GM12865 (cell line): Measurements from ENCODE around the gene PAPSS2.
"Not testable (repeated sequence)": the region's sequence is repeated elsewhere in the genome, so short reads cannot be mapped to it uniquely, and the experiment has no call there.

ENCODE experiments used
- DNase-seq: peaks from one replicate; pipeline ENCODE4 v3.0.0; 2010; ENCODE audit warnings: low read depth
- H3K4me3 ChIP-seq: 2 replicates; pipeline ENCODE4 v1.5.1; 2011; ENCODE audit warnings: mild to moderate bottlenecking, low read depth, low read length, control low read depth
- TF ChIP-seq, protein P1 (sequence below): IDR thresholded peaks from 2 replicates; pipeline ENCODE4 v1.5.1; 2011; ENCODE audit warnings: low read length, control low read depth, low read depth, inconsistent platforms; ENCODE audit not compliant: insufficient read depth; ENCODE audit errors: missing control alignments

Gene PAPSS2

DNA sequence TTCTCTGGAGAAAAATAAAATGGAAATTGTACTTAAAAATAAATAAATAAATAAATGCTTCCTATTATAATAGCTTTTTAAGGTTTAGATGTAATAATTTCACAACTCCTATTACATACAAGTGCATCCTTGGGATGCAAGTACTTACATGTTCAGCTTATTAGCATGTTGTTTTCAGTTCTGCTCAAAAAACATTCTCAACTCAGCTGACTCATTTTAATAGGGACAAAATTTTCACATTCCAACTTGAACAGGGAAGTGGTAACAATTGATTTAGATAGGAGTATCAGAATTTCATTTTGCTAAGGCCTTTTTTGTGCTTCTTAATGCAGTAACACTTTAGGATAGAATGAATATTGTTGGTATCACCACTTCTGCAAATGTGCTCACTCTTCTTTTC is 16.7 kb upstream of the PAPSS2 start:
- no peak for DNase-seq
- TF ChIP-seq, protein P1, sequence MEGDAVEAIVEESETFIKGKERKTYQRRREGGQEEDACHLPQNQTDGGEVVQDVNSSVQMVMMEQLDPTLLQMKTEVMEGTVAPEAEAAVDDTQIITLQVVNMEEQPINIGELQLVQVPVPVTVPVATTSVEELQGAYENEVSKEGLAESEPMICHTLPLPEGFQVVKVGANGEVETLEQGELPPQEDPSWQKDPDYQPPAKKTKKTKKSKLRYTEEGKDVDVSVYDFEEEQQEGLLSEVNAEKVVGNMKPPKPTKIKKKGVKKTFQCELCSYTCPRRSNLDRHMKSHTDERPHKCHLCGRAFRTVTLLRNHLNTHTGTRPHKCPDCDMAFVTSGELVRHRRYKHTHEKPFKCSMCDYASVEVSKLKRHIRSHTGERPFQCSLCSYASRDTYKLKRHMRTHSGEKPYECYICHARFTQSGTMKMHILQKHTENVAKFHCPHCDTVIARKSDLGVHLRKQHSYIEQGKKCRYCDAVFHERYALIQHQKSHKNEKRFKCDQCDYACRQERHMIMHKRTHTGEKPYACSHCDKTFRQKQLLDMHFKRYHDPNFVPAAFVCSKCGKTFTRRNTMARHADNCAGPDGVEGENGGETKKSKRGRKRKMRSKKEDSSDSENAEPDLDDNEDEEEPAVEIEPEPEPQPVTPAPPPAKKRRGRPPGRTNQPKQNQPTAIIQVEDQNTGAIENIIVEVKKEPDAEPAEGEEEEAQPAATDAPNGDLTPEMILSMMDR: no peak
- H3K4me3 ChIP-seq: no peak overlapping the region

DNA sequence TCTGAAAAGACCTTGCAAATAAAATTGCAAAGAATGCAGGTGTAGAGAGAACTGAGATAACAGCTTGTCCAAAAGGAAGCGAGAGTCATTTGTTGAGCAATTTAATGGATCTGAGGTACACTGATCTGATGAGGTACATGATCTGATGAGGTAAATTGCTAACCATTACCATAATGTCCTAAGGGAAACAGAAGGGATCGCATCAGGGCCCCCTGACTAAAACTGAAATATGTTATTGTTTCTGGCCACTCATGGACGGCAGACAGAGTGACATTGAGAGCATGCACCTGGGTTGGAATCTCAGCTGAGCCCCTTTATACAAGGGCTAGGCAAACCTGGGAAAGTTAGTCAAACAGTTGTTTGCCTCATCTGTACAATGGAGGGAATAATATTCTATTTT is 15.8 kb upstream of the PAPSS2 start:
- H3K4me3 ChIP-seq: no peak overlapping the region
- TF ChIP-seq, protein P1: no peak
- DNase-seq: no peak

DNA sequence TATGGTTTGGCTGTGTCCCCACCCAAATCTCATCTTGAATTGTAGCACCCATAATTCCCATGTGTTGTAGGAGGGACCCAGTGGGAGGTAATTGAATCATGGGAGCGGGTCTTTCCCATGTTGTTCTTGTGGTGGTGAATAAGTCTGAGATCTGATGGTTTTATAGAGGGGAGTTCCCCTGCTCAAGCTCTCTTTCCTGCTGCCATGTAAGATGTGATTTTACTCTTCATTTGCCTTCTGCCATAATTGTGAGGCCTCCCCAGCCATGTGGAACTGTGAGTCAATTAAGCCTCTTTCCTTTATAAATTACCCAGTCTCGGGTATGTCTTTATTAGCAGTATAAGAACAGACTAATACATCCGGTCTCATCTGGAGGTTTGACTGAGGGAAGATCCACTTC is 15.2 kb upstream of the PAPSS2 start:
- DNase-seq, H3K4me3 ChIP-seq: not testable (repeated sequence)

DNA sequence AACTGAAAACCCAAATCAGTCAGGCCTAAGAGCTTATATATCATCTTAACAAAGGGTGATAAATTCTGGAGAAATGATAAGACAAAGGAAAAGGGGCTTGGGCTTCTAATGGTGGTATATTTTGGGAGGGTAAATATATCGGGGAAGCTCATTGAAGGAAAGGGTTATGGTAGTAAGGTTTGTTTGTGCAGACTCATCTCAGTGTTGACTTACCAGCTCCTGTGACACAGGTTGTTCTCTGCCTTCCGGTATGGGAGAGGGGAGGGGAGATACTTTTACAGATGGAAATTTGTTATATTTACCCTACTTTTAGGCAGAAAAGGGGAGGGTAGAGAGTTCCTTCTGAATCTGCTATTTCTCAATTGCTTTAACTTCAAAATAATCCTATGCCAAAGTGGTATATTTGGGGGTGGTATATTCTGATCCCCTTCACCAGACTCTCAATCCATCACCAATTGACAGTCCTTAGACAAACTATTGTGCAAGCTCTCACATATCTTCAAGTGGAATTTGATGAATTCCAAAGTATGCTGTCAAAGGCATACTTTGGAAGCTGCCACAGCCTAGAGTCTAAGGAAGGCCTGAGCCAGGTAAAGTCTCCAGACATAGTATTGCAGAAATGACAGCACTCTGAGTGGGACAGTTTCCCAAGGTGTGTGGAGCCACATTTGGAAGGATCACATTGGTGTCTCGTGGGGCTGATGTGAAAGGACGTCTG is 13.3 kb upstream of the PAPSS2 start:
- no peak for DNase-seq
- TF ChIP-seq, protein P1: no peak
- no peak overlapping the region for H3K4me3 ChIP-seq

DNA sequence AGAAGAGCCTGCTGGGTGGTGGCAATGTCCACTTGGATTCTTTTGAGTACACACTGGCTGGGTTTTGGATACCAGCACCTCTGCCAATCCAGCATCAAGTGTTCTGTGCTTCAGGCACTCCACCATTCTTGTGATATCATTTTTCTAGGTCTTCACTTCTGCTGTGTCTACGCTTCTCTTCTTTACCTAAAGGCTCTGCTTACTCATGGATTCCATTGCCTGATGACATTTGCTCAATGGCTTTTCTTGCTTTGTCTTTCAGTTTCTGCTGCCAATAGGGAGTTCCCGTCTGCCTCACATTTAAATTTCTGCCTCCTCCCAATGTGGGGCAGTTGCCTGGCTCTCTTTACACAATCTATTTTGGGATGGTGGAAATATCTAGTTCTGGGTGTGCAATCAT is 12.7 kb upstream of the PAPSS2 start:
- no peak overlapping the region for H3K4me3 ChIP-seq
- TF ChIP-seq, protein P1: no peak
- no peak for DNase-seq

DNA sequence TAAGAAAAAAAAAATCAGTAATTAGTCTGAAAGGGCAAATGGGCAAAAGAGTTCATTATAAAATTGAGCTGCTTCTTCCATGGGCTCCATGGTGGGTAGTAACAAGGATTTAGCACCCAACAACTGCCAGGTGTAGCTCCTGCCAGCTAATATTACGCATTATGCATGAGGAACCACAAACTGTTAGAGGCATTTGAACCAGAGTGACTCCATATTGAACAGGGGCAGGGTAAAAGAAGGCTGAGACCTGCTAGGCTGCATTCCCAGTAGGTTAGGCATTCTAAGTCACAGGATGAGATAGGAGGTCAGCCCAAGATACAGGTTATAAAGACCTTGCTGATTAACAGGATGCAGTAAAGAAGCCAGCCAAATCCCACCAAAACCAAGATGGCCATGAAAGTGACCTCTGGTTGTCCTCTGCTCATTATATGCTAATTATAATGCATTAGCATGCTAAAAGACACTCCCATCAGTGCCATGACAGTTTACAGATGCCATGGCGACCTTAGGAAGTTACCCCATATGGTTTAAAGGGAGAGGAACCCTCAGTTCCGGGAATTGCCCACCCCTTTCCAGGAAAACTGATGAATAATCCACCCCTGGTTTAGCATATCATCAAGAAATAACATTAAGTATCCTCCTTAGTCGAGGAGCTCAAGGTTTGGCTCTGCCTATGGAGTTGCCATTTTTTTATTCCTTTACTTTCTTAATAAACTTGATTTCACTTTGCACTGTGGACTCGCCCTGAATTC is 8.7 kb upstream of the PAPSS2 start:
- no peak for DNase-seq

DNA sequence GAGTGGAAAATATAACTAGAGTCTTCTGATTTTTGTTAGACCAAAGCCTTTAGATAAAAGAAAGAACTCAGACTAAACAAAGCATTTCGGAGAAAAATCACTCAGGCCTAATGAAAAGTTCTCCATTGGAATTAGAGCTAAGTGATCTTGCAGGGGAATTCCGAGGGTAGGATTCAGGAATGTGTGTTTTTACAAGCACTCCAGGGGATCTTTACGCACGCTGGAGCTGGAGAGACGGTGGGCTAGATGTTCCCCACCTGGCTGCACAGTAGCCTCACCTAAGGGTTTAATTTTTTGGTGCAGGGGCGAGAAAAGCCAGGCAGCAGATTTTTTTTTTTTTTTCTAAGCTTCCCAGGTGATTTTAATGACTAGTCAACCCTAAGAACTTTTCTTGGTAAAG is 7.9 kb upstream of the PAPSS2 start:
- TF ChIP-seq, protein P1: no peak
- no peak for DNase-seq
- no peak overlapping the region for H3K4me3 ChIP-seq

More for the DNA sequence above, 8.7 kb upstream of the PAPSS2 start:
- no peak overlapping the region for H3K4me3 ChIP-seq
- TF ChIP-seq, protein P1: no peak
